ENCODE data around the gene HOXA4. TPM values are rescaled to one million over a fixed set of nuclear protein-coding genes. Genes with fewer than 3 reads are reported as not detected.

The HOXA4 gene
- total RNA-seq, 1 experiment from 2014 or later: 2.0 TPM

DNA sequence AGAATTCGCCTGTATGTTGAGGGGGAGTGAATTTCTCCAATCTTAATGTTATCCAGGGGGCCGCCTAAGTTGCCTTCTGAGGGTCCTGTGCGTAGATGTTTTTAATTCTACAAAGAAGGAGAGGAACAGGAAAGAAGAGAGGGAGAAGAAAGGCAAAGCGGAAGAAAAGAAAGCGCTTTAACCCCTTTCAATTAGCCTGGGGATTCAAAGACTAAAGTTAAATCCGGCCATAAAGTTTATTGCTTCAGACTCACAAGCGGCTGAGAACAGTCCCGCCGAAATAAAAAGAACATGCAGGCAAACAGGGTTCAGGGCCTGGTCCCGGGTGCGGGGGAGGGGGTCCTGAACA, 8.4 kb upstream of the HOXA4 start:
- no peak overlapping the region for H3K4me3 ChIP-seq (replicated peaks in 1 of 2; ENCODE audit: low read depth in 1 of 2, low read length in 2 of 2)
- TF ChIP-seq, protein P1, sequence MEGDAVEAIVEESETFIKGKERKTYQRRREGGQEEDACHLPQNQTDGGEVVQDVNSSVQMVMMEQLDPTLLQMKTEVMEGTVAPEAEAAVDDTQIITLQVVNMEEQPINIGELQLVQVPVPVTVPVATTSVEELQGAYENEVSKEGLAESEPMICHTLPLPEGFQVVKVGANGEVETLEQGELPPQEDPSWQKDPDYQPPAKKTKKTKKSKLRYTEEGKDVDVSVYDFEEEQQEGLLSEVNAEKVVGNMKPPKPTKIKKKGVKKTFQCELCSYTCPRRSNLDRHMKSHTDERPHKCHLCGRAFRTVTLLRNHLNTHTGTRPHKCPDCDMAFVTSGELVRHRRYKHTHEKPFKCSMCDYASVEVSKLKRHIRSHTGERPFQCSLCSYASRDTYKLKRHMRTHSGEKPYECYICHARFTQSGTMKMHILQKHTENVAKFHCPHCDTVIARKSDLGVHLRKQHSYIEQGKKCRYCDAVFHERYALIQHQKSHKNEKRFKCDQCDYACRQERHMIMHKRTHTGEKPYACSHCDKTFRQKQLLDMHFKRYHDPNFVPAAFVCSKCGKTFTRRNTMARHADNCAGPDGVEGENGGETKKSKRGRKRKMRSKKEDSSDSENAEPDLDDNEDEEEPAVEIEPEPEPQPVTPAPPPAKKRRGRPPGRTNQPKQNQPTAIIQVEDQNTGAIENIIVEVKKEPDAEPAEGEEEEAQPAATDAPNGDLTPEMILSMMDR (IDR thresholded peaks at IDR 0.05 in 2 of 3, conservative IDR thresholded peaks at IDR 0.05 in 1 of 3; ENCODE audit: borderline replicate concordance in 1 of 3, insufficient read depth in 1 of 3, low read depth in 2 of 3, low read length in 2 of 3): no peak
- TF ChIP-seq ZFX (IDR thresholded peaks at IDR 0.05) (no peak), SRF (IDR thresholded peaks at IDR 0.05; ENCODE audit: low read depth) (no peak), CBX3 (IDR thresholded peaks at IDR 0.05; ENCODE audit: low read depth) (no peak), YY1 (IDR thresholded peaks at IDR 0.05; ENCODE audit: extremely low read depth, insufficient replicate concordance, low read depth, low read length) (no peak), ELF1 (IDR thresholded peaks at IDR 0.05; ENCODE audit: borderline replicate concordance, low read depth) (no peak), POLR2AphosphoS5 (IDR thresholded peaks at IDR 0.05; ENCODE audit: low read depth, low read length) (no peak), JUND (IDR thresholded peaks at IDR 0.05) (no peak), EZH2 (IDR thresholded peaks at IDR 0.05) (no peak), EZH2phosphoT487 (IDR thresholded peaks at IDR 0.05; ENCODE audit: borderline replicate concordance) (no peak), CEBPB (IDR thresholded peaks at IDR 0.05; ENCODE audit: low read depth) (no peak), SP1 (IDR thresholded peaks at IDR 0.05; ENCODE audit: low read depth) (no peak), TCF7L2 (IDR thresholded peaks at IDR 0.05; ENCODE audit: borderline replicate concordance, extremely low read depth, insufficient read depth, insufficient read length) (no peak)
- TF ChIP-seq, protein P2, sequence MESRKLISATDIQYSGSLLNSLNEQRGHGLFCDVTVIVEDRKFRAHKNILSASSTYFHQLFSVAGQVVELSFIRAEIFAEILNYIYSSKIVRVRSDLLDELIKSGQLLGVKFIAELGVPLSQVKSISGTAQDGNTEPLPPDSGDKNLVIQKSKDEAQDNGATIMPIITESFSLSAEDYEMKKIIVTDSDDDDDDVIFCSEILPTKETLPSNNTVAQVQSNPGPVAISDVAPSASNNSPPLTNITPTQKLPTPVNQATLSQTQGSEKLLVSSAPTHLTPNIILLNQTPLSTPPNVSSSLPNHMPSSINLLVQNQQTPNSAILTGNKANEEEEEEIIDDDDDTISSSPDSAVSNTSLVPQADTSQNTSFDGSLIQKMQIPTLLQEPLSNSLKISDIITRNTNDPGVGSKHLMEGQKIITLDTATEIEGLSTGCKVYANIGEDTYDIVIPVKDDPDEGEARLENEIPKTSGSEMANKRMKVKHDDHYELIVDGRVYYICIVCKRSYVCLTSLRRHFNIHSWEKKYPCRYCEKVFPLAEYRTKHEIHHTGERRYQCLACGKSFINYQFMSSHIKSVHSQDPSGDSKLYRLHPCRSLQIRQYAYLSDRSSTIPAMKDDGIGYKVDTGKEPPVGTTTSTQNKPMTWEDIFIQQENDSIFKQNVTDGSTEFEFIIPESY (IDR thresholded peaks at IDR 0.05; ENCODE audit: extremely low read depth, insufficient replicate concordance, low read length): no peak
- H3K9me3 ChIP-seq (ENCODE audit: control insufficient read depth in 1 of 2, insufficient read depth in 1 of 2, low read depth in 1 of 2, low read length in 2 of 2): no peaks in the 10 kb centered on the region
- CTCF ChIA-PET: no interaction called here
- H3K36me3 ChIP-seq (ENCODE audit: control insufficient read depth in 1 of 2, insufficient read depth in 2 of 2, low read length in 2 of 2): peaks cover 3 to 6% of the 10 kb centered on the region in 2 experiments; a peak in 2 of 4 replicates
- RAD21 ChIA-PET (ENCODE audit: low non-redundant PET in 1 of 2, low total read pairs in 2 of 2, uncharacterized antibody in 2 of 2, unreplicated experiment in 2 of 2): no interaction called here
- no peaks in the 10 kb centered on the region for H3K9me2 ChIP-seq (ENCODE audit: insufficient read depth)
- H3K4me1 ChIP-seq (ENCODE audit: control insufficient read depth in 1 of 2, insufficient read depth in 2 of 2, low read length in 2 of 2): peaks cover 28 to 45% of the 10 kb centered on the region in 2 experiments
- no peaks in the 10 kb centered on the region for H3K79me2 ChIP-seq (ENCODE audit: insufficient read depth, low read length)
- no peak overlapping the region for H3K4me2 ChIP-seq (ENCODE audit: low read length)
- no peak for ATAC-seq
- H2AFZ ChIP-seq (ENCODE audit: low read depth, low read length, poor library complexity, severe bottlenecking): no peak overlapping the region
- H3K27ac ChIP-seq (ENCODE audit: low read depth, low read length): no peak overlapping the region
- POLR2A ChIA-PET: no interaction called here
- intact Hi-C loops (cut with micrococcal nuclease): no loop called here
- no peak for DNase-seq (ENCODE audit: low read depth, low spot score)
- no peaks in the 10 kb centered on the region for H4K20me1 ChIP-seq (ENCODE audit: insufficient read depth)
- no peaks in the 10 kb centered on the region for H3K27me3 ChIP-seq (ENCODE audit: insufficient read depth, low read length)
- BruUV-seq (replicated peaks): no TSS peak
- H3K9ac ChIP-seq (ENCODE audit: low read length): no peak overlapping the region
